Skeletal muscle satellite cell (primary cell): ENCODE measurements around the gene NKAIN2.
"Not testable (repeated sequence)": the region's sequence is repeated elsewhere in the genome, so short reads cannot be mapped to it uniquely, and the experiment has no call there.

Experiments used
- H3K27me3 ChIP-seq: 2 replicates; pipeline ENCODE4 v1.7.0; 2013; ENCODE audit warnings: low read length; ENCODE audit not compliant: control insufficient read depth, insufficient read depth
- H3K36me3 ChIP-seq: 2 replicates; pipeline ENCODE4 v1.7.0; 2013; ENCODE audit warnings: mild to moderate bottlenecking, control low read depth, low read length; ENCODE audit not compliant: insufficient read depth
- H3K4me1 ChIP-seq: 2 replicates; pipeline ENCODE4 v1.7.0; 2013; ENCODE audit warnings: low read length; ENCODE audit not compliant: control insufficient read depth, insufficient read depth
- H3K4me2 ChIP-seq: 2 replicates; pipeline ENCODE4 v1.7.0; 2013; ENCODE audit warnings: mild to moderate bottlenecking, low read length
- H3K4me3 ChIP-seq: 2 replicates; pipeline ENCODE4 v1.7.0; 2013; ENCODE audit warnings: low read length
- H3K9ac ChIP-seq: 2 replicates; pipeline ENCODE4 v1.7.0; 2013; ENCODE audit warnings: mild to moderate bottlenecking, low read depth, low read length, moderate library complexity
- H3K9me3 ChIP-seq: replicated peaks from 2 replicates; pipeline ENCODE4 v1.7.0; 2013; ENCODE audit warnings: mild to moderate bottlenecking, control low read depth, low read length

Gene NKAIN2

GRCh38 chr6:124737804-124738203, 934.1 kb downstream of the NKAIN2 start:
- H3K9me3 ChIP-seq, H3K36me3 ChIP-seq, H3K4me3 ChIP-seq, H3K4me2 ChIP-seq, H3K9ac ChIP-seq, H3K27me3 ChIP-seq: not testable (repeated sequence)
- peaks cover 21% of the 10 kb centered on the region for H3K4me1 ChIP-seq

- H3K4me3 ChIP-seq, result no peak overlapping the region
- no peak overlapping the region for H3K9ac ChIP-seq
- peaks cover 28% of the 10 kb centered on the region for H3K4me1 ChIP-seq
- H3K4me2 ChIP-seq, result no peak overlapping the region
- no peaks in the 10 kb centered on the region for H3K27me3 ChIP-seq
- H3K9me3 ChIP-seq, result no peaks in the 10 kb centered on the region
- H3K36me3 ChIP-seq, result no peaks in the 10 kb centered on the region
These were observed 934.8 kb downstream of the NKAIN2 start for GRCh38 chr6:124738482-124738881.

GRCh38 chr6:124741341-124741740, 937.7 kb downstream of the NKAIN2 start:
- Histone ChIP-seq H3K36me3 (no peaks in the 10 kb centered on the region), H3K9me3 (no peaks in the 10 kb centered on the region), H3K27me3 (no peaks in the 10 kb centered on the region), H3K4me3 (no peak overlapping the region), H3K9ac (no peak overlapping the region), H3K4me1 (peaks cover 34% of the 10 kb centered on the region), H3K4me2 (peak overlapping the region; percentile 27)

- Histone ChIP-seq H3K4me3 (no peak overlapping the region), H3K9me3 (no peaks in the 10 kb centered on the region), H3K4me1 (peaks cover 34% of the 10 kb centered on the region), H3K9ac (no peak overlapping the region), H3K36me3 (no peaks in the 10 kb centered on the region), H3K4me2 (peak overlapping the region; percentile 29), H3K27me3 (no peaks in the 10 kb centered on the region)
These were observed 939.3 kb downstream of the NKAIN2 start for GRCh38 chr6:124742971-124743370.

GRCh38 chr6:124743420-124743819, 939.8 kb downstream of the NKAIN2 start:
- H3K4me2 ChIP-seq, result peak overlapping the region; percentile 29
- H3K36me3 ChIP-seq, result no peaks in the 10 kb centered on the region
- peaks cover 34% of the 10 kb centered on the region for H3K4me1 ChIP-seq
- H3K4me3 ChIP-seq, result no peak overlapping the region
- H3K9ac ChIP-seq, result no peak overlapping the region
- no peaks in the 10 kb centered on the region for H3K27me3 ChIP-seq
- no peaks in the 10 kb centered on the region for H3K9me3 ChIP-seq

GRCh38 chr6:124747349-124747748, 943.7 kb downstream of the NKAIN2 start:
- H3K36me3 ChIP-seq, result no peaks in the 10 kb centered on the region
- no peak overlapping the region for H3K4me3 ChIP-seq
- no peak overlapping the region for H3K9ac ChIP-seq
- H3K4me2 ChIP-seq, result no peak overlapping the region
- no peaks in the 10 kb centered on the region for H3K9me3 ChIP-seq
- peaks cover 18% of the 10 kb centered on the region for H3K4me1 ChIP-seq
- no peaks in the 10 kb centered on the region for H3K27me3 ChIP-seq

- Histone ChIP-seq H3K9me3 (no peaks in the 10 kb centered on the region), H3K36me3 (no peaks in the 10 kb centered on the region), H3K4me1 (peaks cover 4% of the 10 kb centered on the region), H3K4me3 (no peak overlapping the region), H3K9ac (no peak overlapping the region), H3K4me2 (no peak overlapping the region), H3K27me3 (no peaks in the 10 kb centered on the region)
These were observed 945.1 kb downstream of the NKAIN2 start for GRCh38 chr6:124748778-124749177.

GRCh38 chr6:124753001-124753400, 949.3 kb downstream of the NKAIN2 start:
- Histone ChIP-seq H3K27me3 (no peaks in the 10 kb centered on the region), H3K36me3 (no peaks in the 10 kb centered on the region)

GRCh38 chr6:124753562-124754105, 950.0 kb downstream of the NKAIN2 start:
- Histone ChIP-seq H3K27me3 (no peaks in the 10 kb centered on the region), H3K4me2 (no peak overlapping the region), H3K36me3 (no peaks in the 10 kb centered on the region)

More at GRCh38 chr6:124753001-124753400, 949.3 kb downstream of the NKAIN2 start:
- Histone ChIP-seq H3K4me1 (peaks cover 6% of the 10 kb centered on the region), H3K4me2 (no peak overlapping the region), H3K9me3 (no peaks in the 10 kb centered on the region), H3K9ac (no peak overlapping the region), H3K4me3 (no peak overlapping the region)

GRCh38 chr6:124755321-124755720, 951.7 kb downstream of the NKAIN2 start:
- Histone ChIP-seq H3K36me3 (no peaks in the 10 kb centered on the region), H3K27me3 (no peaks in the 10 kb centered on the region), H3K4me1 (peaks cover 6% of the 10 kb centered on the region), H3K4me2 (no peak overlapping the region), H3K4me3 (no peak overlapping the region), H3K9ac (no peak overlapping the region), H3K9me3 (no peaks in the 10 kb centered on the region)

More at GRCh38 chr6:124753562-124754105, 950.0 kb downstream of the NKAIN2 start:
- H3K9ac ChIP-seq, result no peak overlapping the region
- no peak overlapping the region for H3K4me3 ChIP-seq
- no peaks in the 10 kb centered on the region for H3K9me3 ChIP-seq
- H3K4me1 ChIP-seq, result peaks cover 6% of the 10 kb centered on the region

- no peak overlapping the region for H3K4me2 ChIP-seq
- H3K27me3 ChIP-seq, result no peaks in the 10 kb centered on the region
- H3K9me3 ChIP-seq, result no peaks in the 10 kb centered on the region
- H3K4me1 ChIP-seq, result peaks cover 6% of the 10 kb centered on the region
- H3K9ac ChIP-seq, result no peak overlapping the region
- H3K4me3 ChIP-seq, result no peak overlapping the region
- H3K36me3 ChIP-seq, result no peaks in the 10 kb centered on the region
These were observed 953.9 kb downstream of the NKAIN2 start for GRCh38 chr6:124757560-124757959.

GRCh38 chr6:124758663-124759062, 955.0 kb downstream of the NKAIN2 start:
- no peaks in the 10 kb centered on the region for H3K27me3 ChIP-seq
- H3K9ac ChIP-seq, result no peak overlapping the region
- H3K4me2 ChIP-seq, result no peak overlapping the region
- no peaks in the 10 kb centered on the region for H3K9me3 ChIP-seq
- no peaks in the 10 kb centered on the region for H3K36me3 ChIP-seq
- H3K4me1 ChIP-seq, result peaks cover 6% of the 10 kb centered on the region
- no peak overlapping the region for H3K4me3 ChIP-seq
